Mammary epithelial cell (primary cell): ENCODE measurements around the gene PIAS3.

Experiments used
- EZH2 ChIP-seq: IDR thresholded peaks from 2 replicates; pipeline ENCODE4 v1.6.1; 2012; ENCODE audit warnings: low read length, inconsistent platforms, borderline replicate concordance
- TF ChIP-seq, protein P1 (sequence below), 2 donors: IDR thresholded peaks in 1 of 2; conservative IDR thresholded peaks in 1 of 2; 2 replicates each; pipeline ENCODE4 v1.5.1; 2011 to 2012; ENCODE audit warnings: inconsistent platforms in 2 of 2, low read length in 2 of 2, mild to moderate bottlenecking in 2 of 2, control low read depth in 1 of 2, low read depth in 1 of 2; ENCODE audit not compliant: insufficient read depth in 1 of 2; ENCODE audit errors: extremely low read depth in 1 of 2

GRCh38 chr1:145892486-145893087 is 33.7 kb upstream of the PIAS3 start:
- TF ChIP-seq, protein P1, sequence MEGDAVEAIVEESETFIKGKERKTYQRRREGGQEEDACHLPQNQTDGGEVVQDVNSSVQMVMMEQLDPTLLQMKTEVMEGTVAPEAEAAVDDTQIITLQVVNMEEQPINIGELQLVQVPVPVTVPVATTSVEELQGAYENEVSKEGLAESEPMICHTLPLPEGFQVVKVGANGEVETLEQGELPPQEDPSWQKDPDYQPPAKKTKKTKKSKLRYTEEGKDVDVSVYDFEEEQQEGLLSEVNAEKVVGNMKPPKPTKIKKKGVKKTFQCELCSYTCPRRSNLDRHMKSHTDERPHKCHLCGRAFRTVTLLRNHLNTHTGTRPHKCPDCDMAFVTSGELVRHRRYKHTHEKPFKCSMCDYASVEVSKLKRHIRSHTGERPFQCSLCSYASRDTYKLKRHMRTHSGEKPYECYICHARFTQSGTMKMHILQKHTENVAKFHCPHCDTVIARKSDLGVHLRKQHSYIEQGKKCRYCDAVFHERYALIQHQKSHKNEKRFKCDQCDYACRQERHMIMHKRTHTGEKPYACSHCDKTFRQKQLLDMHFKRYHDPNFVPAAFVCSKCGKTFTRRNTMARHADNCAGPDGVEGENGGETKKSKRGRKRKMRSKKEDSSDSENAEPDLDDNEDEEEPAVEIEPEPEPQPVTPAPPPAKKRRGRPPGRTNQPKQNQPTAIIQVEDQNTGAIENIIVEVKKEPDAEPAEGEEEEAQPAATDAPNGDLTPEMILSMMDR (conservative IDR thresholded peaks at IDR 0.05 in 1 of 2, IDR thresholded peaks at IDR 0.05 in 1 of 2; ENCODE audit: extremely low read depth in 1 of 2, insufficient read depth in 1 of 2, low read depth in 1 of 2, low read length in 2 of 2) = no peak
- no peak for TF ChIP-seq EZH2
